ENCODE data around the gene HDAC10.

The HDAC10 gene

GRCh38 chr22:50270666-50271394, 19.8 kb upstream of the HDAC10 start:
- DNase-seq (ENCODE audit: low read depth, low spot score), result no peak

DNA sequence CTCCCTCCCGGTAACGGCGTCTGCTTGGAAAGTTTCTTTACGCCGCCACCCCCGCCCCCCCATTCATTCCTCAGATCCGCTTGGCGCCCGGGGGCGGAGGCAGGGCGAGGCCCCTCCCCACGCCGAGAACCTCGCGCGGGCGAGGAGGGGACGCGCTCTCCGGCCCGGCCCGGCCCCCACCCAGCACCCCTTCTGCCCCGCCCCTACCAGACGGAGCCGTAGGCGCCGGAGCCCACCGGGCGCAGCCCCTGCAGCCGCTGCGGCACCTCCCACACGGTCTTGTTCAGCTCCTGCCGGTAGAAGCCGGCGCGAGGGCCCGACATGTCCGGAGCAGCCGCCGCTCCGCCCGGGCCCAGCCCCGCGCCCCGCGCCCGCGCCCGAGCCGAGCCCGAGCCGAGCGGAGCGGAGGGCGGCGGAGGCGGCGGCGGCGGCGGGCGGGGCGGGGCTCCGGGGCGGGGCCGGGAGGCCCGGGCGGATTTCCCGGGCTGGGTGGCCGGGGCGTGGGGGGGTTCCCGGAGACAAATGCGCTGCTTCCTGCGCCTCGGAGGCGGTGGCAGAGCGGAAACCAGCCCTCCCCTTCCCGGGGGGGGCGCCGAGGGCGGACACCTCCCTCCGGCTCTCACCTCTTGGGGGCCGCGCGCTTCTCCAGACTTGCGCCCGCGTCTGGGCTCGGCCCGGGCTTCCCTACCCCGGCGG, 19.1 kb upstream of the HDAC10 start, which contains the start of gene MAPK11:
TSS of gene MAPK11 (minus strand) at position 411 of the 696 bp plus-strand sequence. CDS start at position 323, 88 bp downstream.
- peak; percentile 38 for DNase-seq (ENCODE audit: low read depth, low spot score)

- DNase-seq (ENCODE audit: low read depth, low spot score), result no peak
These were observed 18.5 kb upstream of the HDAC10 start for GRCh38 chr22:50269573-50269969.

GRCh38 chr22:50268655-50269113, 17.6 kb upstream of the HDAC10 start:
- DNase-seq (ENCODE audit: low read depth, low spot score), result no peak

- no peak for DNase-seq (ENCODE audit: low read depth, low spot score)
These were observed 16.7 kb upstream of the HDAC10 start for GRCh38 chr22:50267591-50268390.

GRCh38 chr22:50266994-50267393, 15.9 kb upstream of the HDAC10 start:
- no peak for DNase-seq (ENCODE audit: low read depth, low spot score)

DNA sequence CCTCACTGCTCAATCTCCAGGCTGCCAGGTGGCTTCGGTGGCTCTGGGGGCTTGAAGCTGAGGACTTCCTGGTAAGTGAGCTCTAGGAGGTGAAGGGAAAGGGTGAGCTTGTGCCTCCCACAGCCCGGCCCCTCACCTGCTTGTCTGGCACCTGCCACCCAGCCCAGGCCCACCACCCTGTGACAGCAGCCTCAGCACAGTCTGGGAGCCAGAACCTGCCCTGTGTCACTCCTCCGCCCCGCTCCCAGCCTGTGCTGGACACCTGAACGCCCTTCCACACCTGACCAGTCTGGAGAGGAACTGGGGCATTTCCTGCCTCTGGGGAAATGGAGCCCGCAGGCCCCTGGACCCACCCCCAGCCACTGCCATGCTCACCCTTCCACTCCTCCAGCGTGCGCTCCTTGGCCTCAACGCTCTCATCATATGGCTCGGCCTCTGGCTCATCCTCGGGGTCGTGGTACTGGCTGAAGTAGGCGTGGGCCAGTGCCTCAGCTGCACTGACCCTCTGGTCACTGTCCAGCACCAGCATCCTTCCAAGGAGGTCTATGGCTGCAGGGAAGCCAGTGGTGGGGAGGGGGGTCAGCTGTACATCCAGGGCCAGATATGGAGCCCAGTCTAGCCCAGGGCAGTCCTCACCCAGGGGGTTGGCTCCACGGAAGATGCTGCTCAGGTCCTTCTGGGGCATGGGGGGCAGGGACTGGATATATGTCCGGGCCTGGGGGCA, 14.0 kb upstream of the HDAC10 start:
- no peak for DNase-seq (ENCODE audit: low read depth, low spot score)

GRCh38 chr22:50264104-50264745, 13.2 kb upstream of the HDAC10 start:
- no peak for DNase-seq (ENCODE audit: low read depth, low spot score)

DNA sequence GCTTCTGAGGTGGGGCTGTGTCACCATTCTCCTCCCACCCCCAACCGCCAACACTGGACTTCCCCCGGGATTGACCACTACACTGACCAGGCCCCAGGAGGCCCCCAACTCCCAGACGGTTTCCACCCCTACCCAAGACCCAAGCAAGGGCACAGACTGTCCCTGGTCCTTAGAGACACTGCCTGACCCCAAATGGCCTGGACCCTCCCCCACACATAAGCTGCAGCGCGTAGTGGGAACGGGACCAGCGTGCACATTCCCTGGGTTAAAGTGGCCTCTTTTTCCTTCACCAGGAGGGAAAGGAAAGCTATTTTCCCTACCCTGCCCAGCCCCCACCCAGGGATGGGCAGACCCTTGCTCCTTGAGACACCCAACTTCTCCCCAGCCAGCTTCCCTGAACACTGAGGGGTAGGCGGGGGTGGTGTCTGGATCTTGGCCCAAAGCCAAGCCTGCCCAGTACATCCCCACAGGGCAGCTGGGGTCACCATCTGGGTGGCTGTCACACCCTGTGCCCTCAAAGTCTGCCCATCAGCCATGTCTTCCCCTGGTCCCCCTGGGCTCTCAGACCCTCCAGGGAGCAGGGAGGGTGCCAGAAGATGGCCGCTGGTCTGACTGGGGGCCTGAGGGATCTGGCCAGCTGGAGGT, 12.0 kb upstream of the HDAC10 start:
- no peak for DNase-seq (ENCODE audit: low read depth, low spot score)

GRCh38 chr22:50262460-50262911, 11.4 kb upstream of the HDAC10 start:
- no peak for DNase-seq (ENCODE audit: low read depth, low spot score)

GRCh38 chr22:50261615-50262459, 10.8 kb upstream of the HDAC10 start, which contains the start of gene MAPK12:
Gene MAPK12 (minus strand): TSS chr22:50261683. CDS start chr22:50261509, 174 bp downstream.
- DNase-seq (ENCODE audit: low read depth, low spot score), result no peak

GRCh38 chr22:50260801-50261614, 9.9 kb upstream of the HDAC10 start:
- no peak for DNase-seq (ENCODE audit: low read depth, low spot score)

DNA sequence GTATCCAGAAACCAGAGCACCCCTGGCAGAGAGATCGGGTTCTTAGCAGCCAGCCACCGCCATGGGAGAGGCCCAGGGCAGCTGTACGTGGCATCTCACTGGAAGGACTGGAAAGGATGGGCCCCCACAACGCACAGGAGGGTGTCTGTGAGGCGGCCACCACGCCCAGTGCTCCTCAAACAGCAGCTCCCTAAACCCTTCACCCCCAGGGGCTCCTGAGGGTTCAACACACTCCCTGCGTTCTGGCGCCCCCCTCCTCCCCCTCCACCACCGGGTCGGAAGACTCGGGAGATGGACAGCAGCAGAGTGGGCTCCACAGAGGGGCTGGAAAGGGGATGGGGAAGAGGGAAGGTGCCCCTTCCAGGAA, 9.4 kb upstream of the HDAC10 start:
- DNase-seq (ENCODE audit: low read depth, low spot score), result no peak

GRCh38 chr22:50259302-50259701, 8.2 kb upstream of the HDAC10 start:
- no peak for DNase-seq (ENCODE audit: low read depth, low spot score)

DNA sequence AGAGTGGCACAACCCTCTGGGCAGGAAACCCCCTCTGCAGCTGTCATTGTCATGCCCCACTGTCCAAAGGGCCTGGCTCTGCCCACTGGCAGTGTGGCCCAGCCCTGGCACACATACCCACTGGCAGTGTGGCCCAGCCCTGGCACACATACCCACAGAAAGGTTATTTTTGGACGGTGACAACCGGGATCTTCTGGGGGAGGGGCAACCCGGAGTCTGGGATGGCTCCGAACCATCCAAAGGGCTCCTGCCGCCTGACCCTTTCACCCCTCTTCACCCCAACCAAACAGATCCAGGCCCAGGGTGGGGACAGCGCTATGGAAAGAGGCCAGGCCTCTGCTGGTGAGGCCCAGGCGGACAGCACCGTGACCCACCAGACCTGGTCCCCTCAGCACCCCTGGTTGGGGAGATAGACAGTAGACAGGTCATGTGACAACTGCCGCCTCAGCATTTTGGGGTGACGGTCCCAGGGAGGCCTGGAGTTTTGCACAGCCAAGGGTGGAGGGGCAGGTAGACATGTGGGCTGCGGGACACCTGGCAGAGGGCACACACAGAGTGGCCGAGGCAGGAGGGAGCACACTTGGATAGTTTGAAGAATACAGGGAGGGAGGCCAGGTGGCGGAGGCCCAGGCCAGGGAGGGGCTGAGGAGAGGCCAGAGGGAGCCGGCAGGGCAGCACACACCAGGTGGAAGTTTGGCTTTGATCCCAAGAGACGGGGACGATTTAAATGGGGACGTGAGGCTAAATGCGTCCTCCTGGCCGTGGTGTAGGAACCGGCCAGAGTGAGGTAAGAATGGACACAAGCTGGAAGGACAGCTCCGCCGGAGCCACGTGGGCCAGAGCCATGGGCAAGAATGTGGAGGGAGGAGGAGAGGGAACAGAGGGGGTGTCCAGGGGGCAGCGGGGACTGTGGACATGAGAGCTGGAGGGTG, 7.6 kb upstream of the HDAC10 start:
- DNase-seq (ENCODE audit: low read depth, low spot score), result no peak

DNA sequence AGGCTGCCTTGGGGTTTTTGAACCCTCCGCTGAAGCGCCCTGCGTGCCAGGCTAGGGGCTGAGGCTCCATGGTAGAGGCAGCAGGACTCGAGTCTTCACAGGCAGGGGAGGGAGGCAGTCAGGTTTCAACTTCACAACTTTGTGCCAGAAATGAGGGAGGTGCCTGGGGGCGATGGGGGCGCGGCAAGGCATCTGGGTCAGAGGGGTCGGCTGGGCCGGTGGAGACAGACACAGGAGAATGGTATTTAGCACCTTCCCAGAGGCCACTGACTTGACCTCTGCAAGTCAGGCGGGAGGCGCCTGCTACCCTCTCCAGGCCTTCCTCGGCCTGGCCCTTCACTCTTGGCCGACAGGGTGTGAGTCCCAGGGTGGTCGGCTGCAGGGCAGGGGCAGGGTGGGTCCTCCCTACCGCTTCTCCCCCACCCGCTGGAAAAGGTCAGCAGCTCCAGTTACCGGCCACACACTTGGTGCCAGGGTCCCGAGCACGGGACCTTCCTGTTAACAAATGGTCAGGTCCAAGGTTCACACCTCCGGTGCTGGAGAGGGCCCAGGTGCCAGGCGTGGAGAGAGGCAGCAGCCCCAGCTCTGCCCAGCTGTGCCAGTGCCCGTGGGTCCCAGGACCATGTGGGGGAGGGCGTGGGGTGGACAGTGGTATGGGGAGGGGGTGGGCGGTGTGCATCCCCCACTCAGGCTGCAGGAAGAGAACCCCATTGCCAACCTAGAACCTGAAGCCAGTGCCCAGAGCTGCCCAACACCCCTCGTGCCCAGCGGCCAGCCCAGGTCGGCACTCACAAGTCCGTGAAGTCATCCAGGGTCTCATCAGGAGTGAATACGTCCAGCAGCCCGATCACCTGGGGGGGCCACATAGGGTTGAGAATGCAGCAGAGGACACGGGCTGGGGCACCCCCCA, 6.6 kb upstream of the HDAC10 start:
- no peak for DNase-seq (ENCODE audit: low read depth, low spot score)

Measured in activated naive CD8-positive, alpha-beta T cell treated with anti-CD3 and anti-CD28 coated beads, Interleukin-2, amount 50 U/mL, for 16 hours (primary cell).